Upper lobe of left lung (tissue), 6 donors: ENCODE data around the gene SYNE4. TPM values are rescaled to one million over a fixed set of nuclear protein-coding genes. Genes with fewer than 3 reads are reported as not detected.
"Not testable (repeated sequence)": the region's sequence is repeated elsewhere in the genome, so short reads cannot be mapped to it uniquely, and the experiment has no call there.

Experiments
- ATAC-seq, 2 donors: fragments of 200-7000 bp; cut with Tn5 transposase; one replicate each; pipeline ENCODE4 v1.9.1; 2022; ENCODE audit warnings: mild to moderate bottlenecking in 2 of 2, moderate library complexity in 2 of 2; ENCODE audit not compliant: low FRiP score in 2 of 2
- DNase-seq, 2 donors: peaks; one replicate each; pipeline ENCODE4 v3.0.0-alpha.2; 2019 to 2020
- H3K27ac ChIP-seq, 4 donors: fragments of 200-600 bp; sonication (generic); one replicate each; pipeline ENCODE4 v1.5.1; 2016 to 2019
- H3K27me3 ChIP-seq, 4 donors: fragments of 200-600 bp; sonication (generic); one replicate each; pipeline ENCODE4 v1.5.1; 2017 to 2019
- H3K36me3 ChIP-seq, 4 donors: fragments of 200-600 bp; sonication (generic); one replicate each; pipeline ENCODE4 v1.5.1; 2016 to 2019
- H3K4me1 ChIP-seq, 4 donors: fragments of 200-600 bp; sonication (generic); one replicate each; pipeline ENCODE4 v1.5.1; 2018 to 2019
- H3K4me3 ChIP-seq, 4 donors: fragments of 200-600 bp; sonication (generic); one replicate each; pipeline ENCODE4 v1.5.1; 2017 to 2019; ENCODE audit warnings: mild to moderate bottlenecking in 2 of 4, moderate library complexity in 1 of 4
- H3K9me3 ChIP-seq, 4 donors: fragments of 200-600 bp; sonication (generic); one replicate each; pipeline ENCODE4 v1.5.1; 2018 to 2019
- CTCF ChIP-seq, 6 experiments: fragments of 450-650 bp in 4 of 6; fragments of 200-600 bp in 2 of 6; sonication (generic) in 2 of 6; IDR thresholded peaks; one replicate each; pipeline ENCODE4 v1.5.1; 2016 to 2019; ENCODE audit warnings: antibody characterized with exemption in 6 of 6
- EP300 ChIP-seq, 4 donors: sonication (generic); formaldehyde crosslinking; IDR thresholded peaks; one replicate each; pipeline ENCODE4 v1.5.1; 2017; ENCODE audit warnings: antibody characterized with exemption in 4 of 4, control low read depth in 2 of 4
- POLR2A ChIP-seq, 4 donors: fragments of 450-650 bp; IDR thresholded peaks; one replicate each; pipeline ENCODE4 v1.5.1; 2016 to 2017; ENCODE audit warnings: antibody characterized with exemption in 4 of 4, mild to moderate bottlenecking in 2 of 4
- POLR2AphosphoS5 ChIP-seq, 2 donors: sonication (generic); formaldehyde crosslinking; IDR thresholded peaks; one replicate each; pipeline ENCODE4 v1.5.1; 2017; ENCODE audit warnings: antibody characterized with exemption in 2 of 2
- WGBS, 2 donors: methylation state at CpG; one replicate each; pipeline ENCODE4 v1.1.5; 2017 to 2018; 5-methylcytosine and 5-hydroxymethylcytosine counted together
- total RNA-seq, 6 donors: library from RNA; depleted of rRNA in 4 of 6; stranded (reverse); fragments of >200 nt in 4 of 6; gene quantifications; one replicate each; pipeline versions ENCODE4 v1.1.0 to v1.2.1, GENCODE V29; 2016 to 2021
- donor health status: DM: no; HTN: no; CAD: no; lungs with moderate emphysema.
- donor health status: DM: no; HTN: yes; CAD: no; lungs with severe emphysema.

The SYNE4 gene
- total RNA-seq, 6 donors from 2014 or later: 9.5 to 21.0 (median 10.9) TPM

- Histone ChIP-seq H3K36me3 (peaks cover 0 to 9% (median 3%) of the 10 kb centered on the region in 4 donors), H3K4me1 (peaks cover 0 to 11% (median 4%) of the 10 kb centered on the region in 4 donors), H3K27me3 (no peaks in the 10 kb centered on the region), H3K9me3 (no peaks in the 10 kb centered on the region), H3K4me3 (no peak overlapping the region), H3K27ac (no peak overlapping the region)
- DNase-seq (no peak), ATAC-seq (peak; percentile 42 to 78)
- no peak for TF ChIP-seq CTCF (IDR thresholded peaks at IDR 0.05)
- no peak for TF ChIP-seq EP300 (IDR thresholded peaks at IDR 0.05)
- TF ChIP-seq POLR2AphosphoS5 (IDR thresholded peaks at IDR 0.05): no peak
- TF ChIP-seq POLR2A (IDR thresholded peaks at IDR 0.05): no peak
- WGBS, 2 donors: 16 to 22% methylated on average over 3 of the region's 3 CpGs
These were observed 33.2 kb upstream of the SYNE4 start for GRCh38 chr19:36041831-36042230.

GRCh38 chr19:36041092-36041491, 32.5 kb upstream of the SYNE4 start:
- not testable (repeated sequence) for H3K4me3 ChIP-seq, H3K36me3 ChIP-seq, DNase-seq, ATAC-seq, H3K9me3 ChIP-seq, H3K27me3 ChIP-seq
- 86% methylated on average over 6 of the region's 6 CpGs for WGBS, 2 donors
- Histone ChIP-seq H3K27ac (peak overlapping the region in 1 of 4 donors; percentile 16), H3K4me1 (peaks cover 0 to 11% (median 4%) of the 10 kb centered on the region in 4 donors)

GRCh38 chr19:36040495-36040894, 31.9 kb upstream of the SYNE4 start:
- 89 to 91% methylated on average over 6 of the region's 6 CpGs for WGBS, 2 donors
- Histone ChIP-seq H3K27me3 (no peaks in the 10 kb centered on the region), H3K27ac (no peak overlapping the region), H3K9me3 (no peaks in the 10 kb centered on the region), H3K36me3 (peaks cover 0 to 9% (median 4%) of the 10 kb centered on the region in 4 donors), H3K4me1 (peaks cover 0 to 11% (median 4%) of the 10 kb centered on the region in 4 donors), H3K4me3 (no peak overlapping the region)
- DNase-seq (no peak), ATAC-seq (no peak)
- TF ChIP-seq CTCF (IDR thresholded peaks at IDR 0.05): no peak
- TF ChIP-seq EP300 (IDR thresholded peaks at IDR 0.05): no peak
- TF ChIP-seq POLR2AphosphoS5 (IDR thresholded peaks at IDR 0.05): no peak
- no peak for TF ChIP-seq POLR2A (IDR thresholded peaks at IDR 0.05)

- Histone ChIP-seq H3K27me3 (peaks cover 0 to 7% (median 3%) of the 10 kb centered on the region in 4 donors), H3K9me3 (no peaks in the 10 kb centered on the region), H3K4me1 (peaks cover 0 to 12% (median 7%) of the 10 kb centered on the region in 4 donors), H3K27ac (peak within 1 kb of the TSS in 2 of 4 donors; percentile 25 to 61), H3K4me3 (peak within 1 kb of the TSS; percentile 1 to 50 (median 43)), H3K36me3 (peaks cover 0 to 10% (median 0%) of the 10 kb centered on the region in 4 donors)
- peak in 1 of 2 donors; percentile 91 for DNase-seq
- no peak for TF ChIP-seq CTCF (IDR thresholded peaks at IDR 0.05)
- no peak for TF ChIP-seq POLR2AphosphoS5 (IDR thresholded peaks at IDR 0.05)
- TF ChIP-seq POLR2A (IDR thresholded peaks at IDR 0.05): no peak
- no peak for TF ChIP-seq EP300 (IDR thresholded peaks at IDR 0.05)
- ATAC-seq: peak in 1 of 2 donors; percentile 90
- 1 to 10% methylated on average over 33 to 36 of the region's 51 CpGs for WGBS, 2 donors
These were observed 23.9 kb upstream of the SYNE4 start, which contains the start of gene CLIP3 for GRCh38 chr19:36032251-36033104. Gene CLIP3, minus strand, starts transcription at chr19:36032873. Its CDS starts 516 bp downstream, at chr19:36032357.

- ATAC-seq: no peak
These were observed 22.7 kb upstream of the SYNE4 start for GRCh38 chr19:36031308-36031707.

More at GRCh38 chr19:36031308-36031707, 22.7 kb upstream of the SYNE4 start:
- Histone ChIP-seq H3K36me3 (peaks cover 0 to 10% (median 3%) of the 10 kb centered on the region in 4 donors), H3K27me3 (peaks cover 0 to 7% (median 3%) of the 10 kb centered on the region in 4 donors), H3K27ac (no peak overlapping the region), H3K4me3 (no peak overlapping the region), H3K4me1 (peaks cover 0 to 12% (median 7%) of the 10 kb centered on the region in 4 donors), H3K9me3 (no peaks in the 10 kb centered on the region)
- WGBS, 2 donors: 81 to 90% methylated on average over 6 of the region's 6 CpGs
- DNase-seq: no peak
- TF ChIP-seq EP300 (IDR thresholded peaks at IDR 0.05): no peak
- TF ChIP-seq POLR2A (IDR thresholded peaks at IDR 0.05): no peak
- TF ChIP-seq POLR2AphosphoS5 (IDR thresholded peaks at IDR 0.05): no peak
- TF ChIP-seq CTCF (IDR thresholded peaks at IDR 0.05): no peak
